Lung (tissue), 12 donors: ENCODE measurements around the gene PAX1. TPM values are rescaled to one million over a fixed set of nuclear protein-coding genes. Genes with fewer than 3 reads are reported as not detected.

Experiments used
- ATAC-seq: fragments of 200-7000 bp; cut with Tn5 transposase; one replicate; pipeline ENCODE4 v1.9.1; 2020; ENCODE audit warnings: moderate number of reproducible peaks; ENCODE audit not compliant: insufficient read depth, low FRiP score
- DNase-seq, 3 donors: peaks; one replicate each; pipeline ENCODE4 v3.0.0-alpha.2; 2013 to 2017
- H3K27ac ChIP-seq, 2 donors: one replicate each; pipeline ENCODE4 v1.5.1; 2013; ENCODE audit warnings: mild to moderate bottlenecking in 2 of 2, moderate library complexity in 2 of 2, control low read depth in 1 of 2, inconsistent platforms in 1 of 2, low read depth in 1 of 2, low read length in 1 of 2
- H3K27me3 ChIP-seq, 3 donors: one replicate each; pipeline ENCODE4 v1.5.1; 2013; ENCODE audit warnings: low read length in 2 of 3; ENCODE audit not compliant: control insufficient read depth in 3 of 3, insufficient read depth in 3 of 3
- H3K36me3 ChIP-seq, 4 donors: one replicate each; pipeline ENCODE4 v1.5.1; 2013; ENCODE audit warnings: low read length in 4 of 4, mild to moderate bottlenecking in 1 of 4, moderate library complexity in 1 of 4; ENCODE audit not compliant: control insufficient read depth in 4 of 4, insufficient read depth in 4 of 4
- H3K4me1 ChIP-seq, 5 donors: one replicate each; pipeline ENCODE4 v1.5.1; 2013; ENCODE audit warnings: low read length in 5 of 5, mild to moderate bottlenecking in 2 of 5, moderate library complexity in 1 of 5; ENCODE audit not compliant: control insufficient read depth in 5 of 5, insufficient read depth in 5 of 5
- H3K4me3 ChIP-seq: one replicate; pipeline ENCODE4 v1.5.1; 2013; ENCODE audit warnings: mild to moderate bottlenecking, control low read depth, moderate library complexity
- H3K9ac ChIP-seq, 2 donors: one replicate each; pipeline ENCODE4 v1.5.1; 2013; ENCODE audit warnings: low read length in 2 of 2, control low read depth in 1 of 2; ENCODE audit not compliant: insufficient read depth in 1 of 2
- H3K9me3 ChIP-seq, 4 donors: one replicate each; pipeline ENCODE4 v1.5.1; 2013; ENCODE audit warnings: low read length in 3 of 4, mild to moderate bottlenecking in 1 of 4, moderate library complexity in 1 of 4; ENCODE audit not compliant: control insufficient read depth in 4 of 4, insufficient read depth in 3 of 4
- WGBS, 2 donors: extraction: QIAGEN DNeasy Blood & Tissue Kit; methylation state at CpG; one replicate each; pipeline ENCODE4 v1.1.7; 2013; 5-methylcytosine and 5-hydroxymethylcytosine counted together
- polyA plus RNA-seq, 2 donors: library from polyadenylated mRNA; stranded (reverse); fragments of 200-250 nt; gene quantifications; one replicate each; pipeline ENCODE4 v1.2.1, GENCODE V29; 2013
- total RNA-seq, 2 donors: library from RNA; depleted of rRNA in 1 of 2; stranded (reverse); fragments of >200 nt in 1 of 2; gene quantifications; one replicate each; pipeline ENCODE4 v1.2.1, GENCODE V29; 2014 to 2021
- TF ChIP-seq, protein P1 (sequence below): IDR thresholded peaks from 2 replicates; pipeline ENCODE4 v1.5.1; 2012; ENCODE audit warnings: mild to moderate bottlenecking; ENCODE audit errors: control extremely low read depth, extremely low read depth
- donor health status: control.
- donor health status: control.
- donor health status: Bipolar disorder and iron deficiency.
- donor health status: healthy.
- donor health status: DM: yes; HTN: yes; CAD: no.

PAX1 gene
- total and polyA plus RNA-seq, 4 donors, result 0.05 to 0.14 (median 0.06) TPM; not detected in 1

DNA sequence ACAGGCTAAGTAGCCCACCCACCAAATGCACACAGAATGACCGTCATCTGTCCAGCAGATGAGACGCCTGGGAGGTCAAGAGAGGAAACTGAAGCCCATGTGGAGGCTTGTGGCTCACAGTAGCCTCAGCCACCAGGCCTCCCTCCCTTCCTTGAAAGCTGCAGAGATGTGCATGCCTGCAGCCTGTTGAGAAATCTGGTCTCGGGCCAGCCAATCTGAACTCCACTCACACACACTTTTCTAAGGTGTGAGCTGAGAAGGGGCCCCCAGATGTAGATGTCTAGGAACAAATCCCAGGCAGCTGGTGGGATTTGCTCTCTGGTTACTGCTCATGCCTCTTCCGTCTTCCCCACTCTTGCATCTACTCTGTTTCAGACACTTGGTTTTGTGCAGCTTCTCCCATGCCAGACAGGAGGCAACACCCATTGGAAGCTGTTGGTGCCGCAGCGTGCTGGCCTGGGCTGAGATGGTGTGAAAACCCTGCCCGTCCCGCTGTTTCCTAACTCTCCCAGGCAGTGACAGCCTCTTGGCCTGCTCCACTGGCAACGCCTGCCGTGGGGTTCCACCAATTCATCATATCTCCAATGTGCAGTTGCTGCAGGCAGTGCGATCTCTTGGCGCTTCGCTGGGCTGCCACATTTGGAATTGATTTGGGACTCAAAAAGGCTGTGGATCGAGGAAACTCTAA, 24.1 kb upstream of the PAX1 start:
- Histone ChIP-seq H3K27ac (no peak overlapping the region), H3K9me3 (no peaks in the 10 kb centered on the region), H3K27me3 (peaks cover 0 to 5% (median 2%) of the 10 kb centered on the region in 3 donors), H3K4me3 (no peak overlapping the region), H3K4me1 (peaks cover 0 to 22% (median 5%) of the 10 kb centered on the region in 5 donors), H3K36me3 (no peaks in the 10 kb centered on the region), H3K9ac (no peak overlapping the region)
- 69 to 81% methylated on average over 14 of the region's 14 CpGs for WGBS, 2 donors
- TF ChIP-seq, protein P1, sequence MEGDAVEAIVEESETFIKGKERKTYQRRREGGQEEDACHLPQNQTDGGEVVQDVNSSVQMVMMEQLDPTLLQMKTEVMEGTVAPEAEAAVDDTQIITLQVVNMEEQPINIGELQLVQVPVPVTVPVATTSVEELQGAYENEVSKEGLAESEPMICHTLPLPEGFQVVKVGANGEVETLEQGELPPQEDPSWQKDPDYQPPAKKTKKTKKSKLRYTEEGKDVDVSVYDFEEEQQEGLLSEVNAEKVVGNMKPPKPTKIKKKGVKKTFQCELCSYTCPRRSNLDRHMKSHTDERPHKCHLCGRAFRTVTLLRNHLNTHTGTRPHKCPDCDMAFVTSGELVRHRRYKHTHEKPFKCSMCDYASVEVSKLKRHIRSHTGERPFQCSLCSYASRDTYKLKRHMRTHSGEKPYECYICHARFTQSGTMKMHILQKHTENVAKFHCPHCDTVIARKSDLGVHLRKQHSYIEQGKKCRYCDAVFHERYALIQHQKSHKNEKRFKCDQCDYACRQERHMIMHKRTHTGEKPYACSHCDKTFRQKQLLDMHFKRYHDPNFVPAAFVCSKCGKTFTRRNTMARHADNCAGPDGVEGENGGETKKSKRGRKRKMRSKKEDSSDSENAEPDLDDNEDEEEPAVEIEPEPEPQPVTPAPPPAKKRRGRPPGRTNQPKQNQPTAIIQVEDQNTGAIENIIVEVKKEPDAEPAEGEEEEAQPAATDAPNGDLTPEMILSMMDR, result no peak
- ATAC-seq (no peak), DNase-seq (peak; percentile 50 to 77 (median 65))

- Histone ChIP-seq H3K27me3 (peaks cover 0 to 3% (median 2%) of the 10 kb centered on the region in 3 donors), H3K4me3 (no peak overlapping the region), H3K9ac (no peak overlapping the region), H3K9me3 (no peaks in the 10 kb centered on the region), H3K4me1 (peaks cover 0 to 22% (median 5%) of the 10 kb centered on the region in 5 donors), H3K27ac (no peak overlapping the region), H3K36me3 (no peaks in the 10 kb centered on the region)
- ATAC-seq (no peak), DNase-seq (peak in 1 of 3 donors; percentile 45)
- 62 to 75% methylated on average over 10 of the region's 10 CpGs for WGBS, 2 donors
- TF ChIP-seq, protein P1, result no peak
Observed at GRCh38 chr20:21681922-21682318, 23.5 kb upstream of the PAX1 start.

DNA sequence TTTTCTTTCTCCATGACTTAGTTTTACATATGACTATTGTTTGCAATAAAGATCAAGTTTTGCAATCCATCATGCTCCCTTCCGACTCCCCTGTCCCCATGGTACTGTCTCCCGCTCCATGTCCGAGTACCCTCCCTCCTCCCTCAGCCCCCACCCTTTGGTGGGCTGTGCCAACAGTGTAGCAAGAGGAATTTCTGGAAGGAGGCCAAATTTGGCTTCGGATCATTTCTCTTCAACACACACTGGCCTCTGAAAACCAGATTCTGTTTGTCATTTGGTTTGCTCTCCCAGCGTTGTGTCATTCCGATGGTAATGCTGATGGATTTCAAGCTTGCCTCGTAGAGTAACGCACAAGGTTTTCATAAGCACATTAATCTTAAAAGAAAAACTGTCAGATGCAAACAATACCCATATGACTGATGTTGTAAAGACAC, 22.9 kb upstream of the PAX1 start:
- no peak overlapping the region for H3K4me3 ChIP-seq
- no peaks in the 10 kb centered on the region for H3K9me3 ChIP-seq
- no peaks in the 10 kb centered on the region for H3K36me3 ChIP-seq
- peak; percentile 67 to 83 (median 72) for DNase-seq
- WGBS, 2 donors, result 47 to 73% methylated on average over 8 of the region's 8 CpGs
- H3K27ac ChIP-seq, result no peak overlapping the region
- peaks cover 0 to 22% (median 5%) of the 10 kb centered on the region in 5 donors for H3K4me1 ChIP-seq
- no peak for ATAC-seq
- TF ChIP-seq, protein P1, result no peak
- no peak overlapping the region for H3K9ac ChIP-seq
- H3K27me3 ChIP-seq, result peaks cover 0 to 3% (median 2%) of the 10 kb centered on the region in 3 donors
